Liver (tissue), 9 donors: ENCODE measurements around the gene TBC1D20. TPM values are rescaled to one million over a fixed set of nuclear protein-coding genes. Genes with fewer than 3 reads are reported as not detected.
A peak's percentile ranks its signal among the peaks of the same experiment; 100 is the strongest.

Source experiments
- DNase-seq: peaks from one replicate; pipeline ENCODE4 v3.0.0-alpha.2; 2017; ENCODE audit warnings: low spot score
- H3K27ac ChIP-seq, 2 donors: one replicate each; pipeline ENCODE4 v1.7.0; 2013; ENCODE audit warnings: inconsistent platforms in 2 of 2, low read length in 2 of 2, control low read depth in 1 of 2, low read depth in 1 of 2, mild to moderate bottlenecking in 1 of 2
- H3K27me3 ChIP-seq, 4 donors: one replicate each; pipeline versions ENCODE4 v1.6.1 to v1.7.0; 2013; ENCODE audit warnings: low read length in 3 of 4, inconsistent platforms in 1 of 4, mild to moderate bottlenecking in 1 of 4, moderate library complexity in 1 of 4; ENCODE audit not compliant: control insufficient read depth in 4 of 4, insufficient read depth in 4 of 4
- H3K36me3 ChIP-seq, 4 donors: one replicate each; pipeline versions ENCODE4 v1.6.1 to v1.7.0; 2013; ENCODE audit warnings: low read length in 3 of 4, mild to moderate bottlenecking in 3 of 4, low read depth in 1 of 4, moderate library complexity in 1 of 4; ENCODE audit not compliant: control insufficient read depth in 4 of 4, insufficient read depth in 3 of 4
- H3K4me1 ChIP-seq, 4 donors: one replicate each; pipeline versions ENCODE4 v1.6.1 to v1.7.0; 2013; ENCODE audit warnings: low read length in 3 of 4, mild to moderate bottlenecking in 3 of 4, moderate library complexity in 1 of 4; ENCODE audit not compliant: control insufficient read depth in 4 of 4, insufficient read depth in 4 of 4
- H3K4me3 ChIP-seq, 3 donors: one replicate each; pipeline versions ENCODE4 v1.6.1 to v1.7.0; 2013; ENCODE audit warnings: low read length in 3 of 3, control low read depth in 1 of 3, low read depth in 1 of 3, mild to moderate bottlenecking in 1 of 3
- H3K9ac ChIP-seq, 2 donors: one replicate each; pipeline ENCODE4 v1.7.0; 2013; ENCODE audit warnings: low read length in 2 of 2, mild to moderate bottlenecking in 2 of 2, moderate library complexity in 2 of 2, control low read depth in 1 of 2, low read depth in 1 of 2
- H3K9me3 ChIP-seq, 4 donors: one replicate each; pipeline versions ENCODE4 v1.6.1 to v1.7.0; 2013; ENCODE audit warnings: low read length in 3 of 4; ENCODE audit not compliant: control insufficient read depth in 4 of 4
- EGR1 ChIP-seq, 2 donors: IDR thresholded peaks; 2 replicates each; pipeline ENCODE4 v1.6.1; 2016 to 2018; ENCODE audit warnings: antibody characterized with exemption in 2 of 2, low read depth in 2 of 2
- FOXA1 ChIP-seq: IDR thresholded peaks from 2 replicates; pipeline ENCODE4 v1.6.1; 2016; ENCODE audit warnings: antibody characterized with exemption
- FOXA2 ChIP-seq: IDR thresholded peaks from 2 replicates; pipeline ENCODE4 v1.6.1; 2016; ENCODE audit warnings: antibody characterized with exemption
- GABPA ChIP-seq, 2 donors: IDR thresholded peaks in 1 of 2; conservative IDR thresholded peaks in 1 of 2; 2 replicates each; pipeline ENCODE4 v1.6.1; 2016; ENCODE audit warnings: antibody characterized with exemption in 2 of 2, mild to moderate bottlenecking in 1 of 2, moderate library complexity in 1 of 2
- HNF4A ChIP-seq, 2 donors: conservative IDR thresholded peaks; 2 replicates each; pipeline ENCODE4 v1.6.1; 2016; ENCODE audit warnings: antibody characterized with exemption in 2 of 2, mild to moderate bottlenecking in 2 of 2
- HNF4G ChIP-seq: IDR thresholded peaks from 2 replicates; pipeline ENCODE4 v1.6.1; 2016; ENCODE audit warnings: antibody characterized with exemption
- JUND ChIP-seq, 2 donors: IDR thresholded peaks; 2 replicates each; pipeline ENCODE4 v1.6.1; 2016; ENCODE audit warnings: antibody characterized with exemption in 2 of 2
- NR2F2 ChIP-seq: IDR thresholded peaks from 2 replicates; pipeline ENCODE4 v1.6.1; 2016; ENCODE audit warnings: antibody characterized with exemption
- RAD21 ChIP-seq, 2 donors: IDR thresholded peaks; 2 replicates each; pipeline ENCODE4 v1.6.1; 2016; ENCODE audit warnings: antibody characterized with exemption in 2 of 2, mild to moderate bottlenecking in 2 of 2
- RXRA ChIP-seq, 2 donors: IDR thresholded peaks; 2 replicates each; pipeline ENCODE4 v1.6.1; 2017 to 2018; ENCODE audit warnings: antibody characterized with exemption in 2 of 2, mild to moderate bottlenecking in 1 of 2
- SP1 ChIP-seq: IDR thresholded peaks from 2 replicates; pipeline ENCODE4 v1.6.1; 2018; ENCODE audit warnings: antibody characterized with exemption, mild to moderate bottlenecking
- TAF1 ChIP-seq: conservative IDR thresholded peaks from 2 replicates; pipeline ENCODE4 v1.6.1; 2016; ENCODE audit warnings: antibody characterized with exemption, mild to moderate bottlenecking
- YY1 ChIP-seq: IDR thresholded peaks from 2 replicates; pipeline ENCODE4 v1.6.1; 2016; ENCODE audit warnings: antibody characterized with exemption, mild to moderate bottlenecking
- WGBS: extraction: QIAGEN DNeasy Blood & Tissue Kit; methylation state at CpG from one replicate; pipeline ENCODE4 v1.1.7; 2013; 5-methylcytosine and 5-hydroxymethylcytosine counted together
- polyA plus RNA-seq, 2 donors: library from polyadenylated mRNA; stranded (reverse) in 1 of 2; unstranded in 1 of 2; fragments of 200-250 nt in 1 of 2; fragments of >200 nt in 1 of 2; fragmentation: Nextera tagmentation in 1 of 2; extraction: Ambion mirVana in 1 of 2; gene quantifications; one replicate each; pipeline versions ENCODE4 v1.2.1 to v1.2.3, GENCODE V29; 2013 to 2015
- total RNA-seq, 2 donors: library from RNA; depleted of rRNA; stranded (reverse); fragments of >200 nt; gene quantifications; one replicate each; pipeline ENCODE4 v1.2.3, GENCODE V29; 2014
- TF ChIP-seq, protein P1 (sequence below): IDR thresholded peaks from 2 replicates; pipeline ENCODE4 v1.6.1; 2016; ENCODE audit warnings: antibody characterized with exemption
- TF ChIP-seq, protein P2 (sequence below): IDR thresholded peaks from 2 replicates; pipeline ENCODE4 v1.6.1; 2016; ENCODE audit warnings: antibody characterized with exemption
- TF ChIP-seq, protein P3 (sequence below): IDR thresholded peaks from 2 replicates; pipeline ENCODE4 v1.6.1; 2016; ENCODE audit warnings: antibody characterized with exemption
- TF ChIP-seq, protein P4 (sequence below): IDR thresholded peaks from 2 replicates; pipeline ENCODE4 v1.6.1; 2016; ENCODE audit warnings: antibody characterized with exemption, mild to moderate bottlenecking
- TF ChIP-seq, protein P5 (sequence below): fragments of 150-350 bp; IDR thresholded peaks from 2 replicates; pipeline ENCODE4 v1.5.1; 2017; ENCODE audit warnings: improper control_type of control experiment, low read depth, low read length; ENCODE audit not compliant: missing input control
- donor health status: healthy.
- donor health status: healthy.
- donor health status: healthy.
- donor health status: healthy.
- donor health status: healthy.

The TBC1D20 gene
- total and polyA plus RNA-seq, 4 donors = 8.7 to 18.9 (median 11.9) TPM

DNA sequence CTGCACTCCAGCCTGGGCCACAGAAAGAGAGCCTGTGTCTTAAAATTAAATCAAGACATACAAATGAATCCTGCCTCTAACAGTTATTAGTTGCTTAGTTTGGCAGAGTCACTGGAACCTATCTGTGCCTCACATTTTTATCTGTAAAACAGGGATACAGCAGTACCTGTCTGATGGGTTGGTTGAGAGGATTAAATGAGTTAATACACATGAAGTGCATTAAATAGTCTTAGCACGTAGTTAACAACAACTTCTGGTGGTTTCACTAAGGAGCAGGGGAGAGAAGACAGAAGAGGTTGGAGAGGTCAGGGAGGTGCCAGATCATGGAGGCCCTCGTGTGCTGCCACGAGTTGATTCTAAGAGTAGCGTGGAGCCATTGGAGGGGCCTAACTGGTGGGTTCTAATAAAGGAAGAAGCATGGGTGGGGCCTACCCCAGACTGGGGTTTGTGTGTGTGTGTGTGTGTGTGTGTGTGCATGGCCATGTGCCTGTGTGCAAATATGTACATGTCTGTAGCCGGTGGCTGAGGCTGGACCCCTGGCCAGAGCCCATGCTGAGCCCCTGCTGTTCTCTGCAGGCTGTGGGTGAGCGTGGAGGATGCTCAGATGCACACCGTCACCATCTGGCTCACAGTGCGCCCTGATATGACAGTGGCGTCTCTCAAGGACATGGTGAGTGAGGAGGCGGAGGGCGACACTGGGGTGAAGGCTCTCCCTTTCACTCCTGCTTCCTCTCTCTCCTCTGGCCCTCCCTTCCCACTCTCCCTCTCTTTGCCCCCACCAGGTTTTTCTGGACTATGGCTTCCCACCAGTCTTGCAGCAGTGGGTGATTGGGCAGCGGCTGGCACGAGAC is 45.2 kb downstream of the TBC1D20 start:
- peaks cover 12 to 42% (median 25%) of the 10 kb centered on the region in 4 donors for H3K4me1 ChIP-seq
- H3K27me3 ChIP-seq = no peaks in the 10 kb centered on the region
- H3K9me3 ChIP-seq = no peaks in the 10 kb centered on the region
- H3K9ac ChIP-seq = no peak overlapping the region
- H3K27ac ChIP-seq = peak overlapping the region; percentile 64 to 90
- H3K36me3 ChIP-seq = peaks cover 5 to 13% (median 9%) of the 10 kb centered on the region in 4 donors
- no peak for TF ChIP-seq JUND (IDR thresholded peaks at IDR 0.05)
- TF ChIP-seq FOXA2 = no peak
- TF ChIP-seq, protein P1, sequence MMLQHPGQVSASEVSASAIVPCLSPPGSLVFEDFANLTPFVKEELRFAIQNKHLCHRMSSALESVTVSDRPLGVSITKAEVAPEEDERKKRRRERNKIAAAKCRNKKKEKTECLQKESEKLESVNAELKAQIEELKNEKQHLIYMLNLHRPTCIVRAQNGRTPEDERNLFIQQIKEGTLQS = no peak
- no peak for TF ChIP-seq EGR1 (IDR thresholded peaks at IDR 0.05; ENCODE audit: low read depth in 2 of 2)
- TF ChIP-seq YY1 = no peak
- no peak for TF ChIP-seq NR2F2
- TF ChIP-seq FOXA1 = no peak
- TF ChIP-seq HNF4A (conservative IDR thresholded peaks at IDR 0.05) = no peak
- TF ChIP-seq, protein P2, sequence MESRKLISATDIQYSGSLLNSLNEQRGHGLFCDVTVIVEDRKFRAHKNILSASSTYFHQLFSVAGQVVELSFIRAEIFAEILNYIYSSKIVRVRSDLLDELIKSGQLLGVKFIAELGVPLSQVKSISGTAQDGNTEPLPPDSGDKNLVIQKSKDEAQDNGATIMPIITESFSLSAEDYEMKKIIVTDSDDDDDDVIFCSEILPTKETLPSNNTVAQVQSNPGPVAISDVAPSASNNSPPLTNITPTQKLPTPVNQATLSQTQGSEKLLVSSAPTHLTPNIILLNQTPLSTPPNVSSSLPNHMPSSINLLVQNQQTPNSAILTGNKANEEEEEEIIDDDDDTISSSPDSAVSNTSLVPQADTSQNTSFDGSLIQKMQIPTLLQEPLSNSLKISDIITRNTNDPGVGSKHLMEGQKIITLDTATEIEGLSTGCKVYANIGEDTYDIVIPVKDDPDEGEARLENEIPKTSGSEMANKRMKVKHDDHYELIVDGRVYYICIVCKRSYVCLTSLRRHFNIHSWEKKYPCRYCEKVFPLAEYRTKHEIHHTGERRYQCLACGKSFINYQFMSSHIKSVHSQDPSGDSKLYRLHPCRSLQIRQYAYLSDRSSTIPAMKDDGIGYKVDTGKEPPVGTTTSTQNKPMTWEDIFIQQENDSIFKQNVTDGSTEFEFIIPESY = no peak
- no peak overlapping the region for H3K4me3 ChIP-seq
- WGBS = 89% methylated on average over 13 of the region's 13 CpGs
- no peak for DNase-seq

DNA sequence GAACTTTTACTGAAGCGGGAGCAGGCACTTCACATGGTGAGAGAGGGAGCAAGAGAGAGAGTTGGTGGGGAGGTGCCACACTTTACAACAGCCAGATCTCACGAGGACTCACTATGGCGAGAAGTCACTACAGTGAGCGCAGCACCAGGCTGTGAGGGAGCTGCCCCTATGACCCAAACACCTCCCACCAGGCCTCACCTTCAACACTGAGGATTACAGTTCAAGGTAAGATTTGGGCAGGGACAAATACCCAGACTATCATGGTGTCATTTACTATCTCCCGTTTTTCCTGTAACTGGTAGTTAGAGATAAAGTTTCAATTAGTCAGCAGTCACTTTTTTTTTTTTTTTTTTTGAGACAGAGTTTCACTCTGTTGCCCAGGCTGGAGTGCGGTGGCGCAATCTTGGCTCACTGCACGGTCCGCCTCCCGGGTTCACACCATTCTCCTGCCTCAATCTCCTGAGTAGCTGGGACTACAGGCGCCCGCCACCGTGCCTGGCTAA is 46.5 kb downstream of the TBC1D20 start:
- H3K4me1 ChIP-seq = peaks cover 12 to 43% (median 25%) of the 10 kb centered on the region in 4 donors
- TF ChIP-seq GABPA (IDR thresholded peaks at IDR 0.05 in 1 of 2, conservative IDR thresholded peaks at IDR 0.05 in 1 of 2) (no peak), JUND (IDR thresholded peaks at IDR 0.05) (peak in 1 of 2 donors; percentile 68), RXRA (IDR thresholded peaks at IDR 0.05) (peak; percentile 90 to 91), RAD21 (IDR thresholded peaks at IDR 0.05) (peak; percentile 27 to 39), SP1 (peak; percentile 79), NR2F2 (peak; percentile 66), HNF4G (peak; percentile 61), FOXA2 (peak; percentile 48), TAF1 (no peak), HNF4A (conservative IDR thresholded peaks at IDR 0.05) (peak; percentile 90 to 92), FOXA1 (peak; percentile 31), YY1 (peak; percentile 74), EGR1 (IDR thresholded peaks at IDR 0.05; ENCODE audit: low read depth in 2 of 2) (peak in 1 of 2 donors; percentile 46)
- TF ChIP-seq, protein P3, sequence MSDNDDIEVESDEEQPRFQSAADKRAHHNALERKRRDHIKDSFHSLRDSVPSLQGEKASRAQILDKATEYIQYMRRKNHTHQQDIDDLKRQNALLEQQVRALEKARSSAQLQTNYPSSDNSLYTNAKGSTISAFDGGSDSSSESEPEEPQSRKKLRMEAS = peak; percentile 75
- TF ChIP-seq, protein P4, sequence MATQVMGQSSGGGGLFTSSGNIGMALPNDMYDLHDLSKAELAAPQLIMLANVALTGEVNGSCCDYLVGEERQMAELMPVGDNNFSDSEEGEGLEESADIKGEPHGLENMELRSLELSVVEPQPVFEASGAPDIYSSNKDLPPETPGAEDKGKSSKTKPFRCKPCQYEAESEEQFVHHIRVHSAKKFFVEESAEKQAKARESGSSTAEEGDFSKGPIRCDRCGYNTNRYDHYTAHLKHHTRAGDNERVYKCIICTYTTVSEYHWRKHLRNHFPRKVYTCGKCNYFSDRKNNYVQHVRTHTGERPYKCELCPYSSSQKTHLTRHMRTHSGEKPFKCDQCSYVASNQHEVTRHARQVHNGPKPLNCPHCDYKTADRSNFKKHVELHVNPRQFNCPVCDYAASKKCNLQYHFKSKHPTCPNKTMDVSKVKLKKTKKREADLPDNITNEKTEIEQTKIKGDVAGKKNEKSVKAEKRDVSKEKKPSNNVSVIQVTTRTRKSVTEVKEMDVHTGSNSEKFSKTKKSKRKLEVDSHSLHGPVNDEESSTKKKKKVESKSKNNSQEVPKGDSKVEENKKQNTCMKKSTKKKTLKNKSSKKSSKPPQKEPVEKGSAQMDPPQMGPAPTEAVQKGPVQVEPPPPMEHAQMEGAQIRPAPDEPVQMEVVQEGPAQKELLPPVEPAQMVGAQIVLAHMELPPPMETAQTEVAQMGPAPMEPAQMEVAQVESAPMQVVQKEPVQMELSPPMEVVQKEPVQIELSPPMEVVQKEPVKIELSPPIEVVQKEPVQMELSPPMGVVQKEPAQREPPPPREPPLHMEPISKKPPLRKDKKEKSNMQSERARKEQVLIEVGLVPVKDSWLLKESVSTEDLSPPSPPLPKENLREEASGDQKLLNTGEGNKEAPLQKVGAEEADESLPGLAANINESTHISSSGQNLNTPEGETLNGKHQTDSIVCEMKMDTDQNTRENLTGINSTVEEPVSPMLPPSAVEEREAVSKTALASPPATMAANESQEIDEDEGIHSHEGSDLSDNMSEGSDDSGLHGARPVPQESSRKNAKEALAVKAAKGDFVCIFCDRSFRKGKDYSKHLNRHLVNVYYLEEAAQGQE = peak; percentile 47
- TF ChIP-seq, protein P2 = peak; percentile 93
- TF ChIP-seq, protein P1 = peak; percentile 28
- TF ChIP-seq, protein P5, sequence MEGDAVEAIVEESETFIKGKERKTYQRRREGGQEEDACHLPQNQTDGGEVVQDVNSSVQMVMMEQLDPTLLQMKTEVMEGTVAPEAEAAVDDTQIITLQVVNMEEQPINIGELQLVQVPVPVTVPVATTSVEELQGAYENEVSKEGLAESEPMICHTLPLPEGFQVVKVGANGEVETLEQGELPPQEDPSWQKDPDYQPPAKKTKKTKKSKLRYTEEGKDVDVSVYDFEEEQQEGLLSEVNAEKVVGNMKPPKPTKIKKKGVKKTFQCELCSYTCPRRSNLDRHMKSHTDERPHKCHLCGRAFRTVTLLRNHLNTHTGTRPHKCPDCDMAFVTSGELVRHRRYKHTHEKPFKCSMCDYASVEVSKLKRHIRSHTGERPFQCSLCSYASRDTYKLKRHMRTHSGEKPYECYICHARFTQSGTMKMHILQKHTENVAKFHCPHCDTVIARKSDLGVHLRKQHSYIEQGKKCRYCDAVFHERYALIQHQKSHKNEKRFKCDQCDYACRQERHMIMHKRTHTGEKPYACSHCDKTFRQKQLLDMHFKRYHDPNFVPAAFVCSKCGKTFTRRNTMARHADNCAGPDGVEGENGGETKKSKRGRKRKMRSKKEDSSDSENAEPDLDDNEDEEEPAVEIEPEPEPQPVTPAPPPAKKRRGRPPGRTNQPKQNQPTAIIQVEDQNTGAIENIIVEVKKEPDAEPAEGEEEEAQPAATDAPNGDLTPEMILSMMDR = no peak
- no peak overlapping the region for H3K4me3 ChIP-seq
- peaks cover 0 to 10% (median 6%) of the 10 kb centered on the region in 4 donors for H3K36me3 ChIP-seq
- peak overlapping the region in 1 of 2 donors; percentile 77 for H3K9ac ChIP-seq
- H3K27me3 ChIP-seq = no peaks in the 10 kb centered on the region
- no peak for DNase-seq
- peak overlapping the region; percentile 76 to 90 for H3K27ac ChIP-seq
- H3K9me3 ChIP-seq = no peaks in the 10 kb centered on the region
- WGBS = 31% methylated on average over 13 of the region's 13 CpGs
